HG03521 (cell line): ENCODE data around the gene NLRP1.
A peak's percentile ranks its signal among the peaks of the same experiment; 100 is the strongest.

Source experiments
- ATAC-seq: cut with Tn5 transposase; IDR thresholded peaks from one replicate; pipeline ENCODE4 v1.9.1; 2021; ENCODE audit warnings: mild to moderate bottlenecking, moderate library complexity; ENCODE audit not compliant: unreplicated experiment

NLRP1 gene

DNA sequence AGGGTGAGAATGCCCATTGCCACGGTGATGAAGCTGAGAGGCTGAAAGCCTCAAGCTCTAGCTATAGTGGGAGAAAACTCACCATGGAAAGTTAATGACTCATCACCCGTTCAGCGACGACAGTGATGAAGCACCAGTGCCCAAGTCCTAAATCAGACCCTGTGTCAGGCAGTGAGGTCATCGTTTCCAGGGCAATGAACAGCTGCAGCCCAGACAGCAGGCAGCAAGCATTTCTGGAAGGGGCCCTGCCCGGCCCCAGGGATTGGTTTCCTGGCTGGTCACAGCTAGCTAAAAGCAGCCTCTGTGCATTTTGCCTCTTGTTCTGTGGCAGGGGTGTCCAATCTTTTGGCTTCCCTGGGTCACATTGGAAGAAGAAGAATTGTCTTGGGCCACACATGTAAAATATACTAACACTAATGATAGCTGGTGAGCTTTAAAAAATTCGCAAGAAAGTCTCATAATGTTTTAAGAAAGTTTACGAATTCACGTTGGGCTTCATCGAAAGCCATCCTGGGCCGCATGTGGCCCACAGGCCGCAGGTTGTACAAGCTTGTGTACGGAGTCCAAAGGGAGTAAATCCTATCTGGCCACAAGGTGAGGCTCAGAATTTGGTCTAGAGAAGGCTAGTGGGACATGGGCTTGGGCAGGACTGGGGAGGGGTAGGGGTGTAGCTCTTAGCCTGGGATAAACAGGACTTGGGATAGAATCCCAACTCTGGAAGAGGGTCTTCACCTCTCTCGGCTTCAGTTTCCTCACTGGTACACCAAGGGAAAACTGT is 57.3 kb downstream of the NLRP1 start:
- ATAC-seq, result no peak

GRCh38 chr17:5523249-5523648 is 61.1 kb downstream of the NLRP1 start:
- no peak for ATAC-seq

GRCh38 chr17:5522476-5522875 is 61.8 kb downstream of the NLRP1 start:
- no peak for ATAC-seq

- ATAC-seq, result no peak
Measured at GRCh38 chr17:5516060-5516792, 68.1 kb downstream of the NLRP1 start.

- ATAC-seq, result no peak
Measured at GRCh38 chr17:5514976-5515375, 69.3 kb downstream of the NLRP1 start.

DNA sequence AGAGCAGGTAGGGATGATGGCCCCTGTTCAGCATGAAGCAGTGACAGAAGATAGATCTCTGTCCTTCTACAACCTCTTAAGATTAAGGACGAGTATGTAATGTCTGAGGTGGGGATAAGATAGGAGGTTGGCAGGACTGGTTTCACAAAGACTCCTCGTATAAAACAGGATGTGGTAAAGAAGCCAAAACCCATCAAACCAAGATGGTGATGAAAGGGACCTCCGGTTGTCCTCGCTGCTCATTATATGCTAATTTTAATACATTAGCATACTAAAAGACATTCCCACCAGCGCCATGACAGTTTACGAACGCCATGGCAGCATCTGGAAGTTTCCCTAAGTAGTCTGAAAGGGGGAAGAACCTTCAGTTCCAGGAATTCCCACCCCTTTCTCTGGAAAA is 70.7 kb downstream of the NLRP1 start:
- ATAC-seq, result no peak

DNA sequence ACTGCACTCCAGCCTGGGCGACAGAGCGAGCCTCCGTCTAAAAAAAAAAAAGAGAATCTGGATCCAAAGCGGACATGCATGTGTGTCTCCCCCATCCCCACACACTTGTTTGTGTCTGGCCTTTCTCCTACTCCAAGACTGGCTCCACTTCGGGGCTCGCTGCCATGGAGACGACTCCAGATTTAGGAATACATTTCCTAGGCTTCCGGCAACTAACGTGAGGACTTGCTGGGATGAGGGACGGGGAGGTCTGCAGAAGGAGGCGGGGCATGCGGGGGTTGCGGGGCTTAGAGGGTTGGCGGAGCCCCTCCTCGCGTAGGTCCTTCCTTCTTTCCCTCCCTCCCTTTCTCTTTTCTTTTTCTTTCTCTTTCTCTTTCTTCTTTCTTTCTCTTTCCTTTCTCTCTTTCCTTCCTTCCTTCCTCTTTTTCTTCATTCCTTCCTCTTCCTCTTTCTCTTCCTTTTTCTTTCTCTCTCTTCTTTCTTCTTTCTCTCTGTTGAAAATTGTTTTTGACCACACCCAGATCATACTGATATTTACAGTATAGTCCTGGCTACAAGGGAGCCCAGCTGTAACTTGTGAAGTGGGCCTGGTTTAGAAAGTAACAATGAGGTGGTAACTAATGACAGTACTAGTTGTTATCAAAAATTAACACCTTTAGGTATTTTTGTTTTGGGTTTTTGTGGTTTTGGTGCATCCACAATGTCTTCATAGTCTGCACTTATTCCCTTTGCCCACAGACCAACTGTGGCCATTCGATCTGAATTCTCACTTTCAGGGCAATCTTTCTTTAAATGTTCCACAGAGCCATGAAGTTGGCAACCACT is 72.7 kb downstream of the NLRP1 start:
- ATAC-seq, result no peak

DNA sequence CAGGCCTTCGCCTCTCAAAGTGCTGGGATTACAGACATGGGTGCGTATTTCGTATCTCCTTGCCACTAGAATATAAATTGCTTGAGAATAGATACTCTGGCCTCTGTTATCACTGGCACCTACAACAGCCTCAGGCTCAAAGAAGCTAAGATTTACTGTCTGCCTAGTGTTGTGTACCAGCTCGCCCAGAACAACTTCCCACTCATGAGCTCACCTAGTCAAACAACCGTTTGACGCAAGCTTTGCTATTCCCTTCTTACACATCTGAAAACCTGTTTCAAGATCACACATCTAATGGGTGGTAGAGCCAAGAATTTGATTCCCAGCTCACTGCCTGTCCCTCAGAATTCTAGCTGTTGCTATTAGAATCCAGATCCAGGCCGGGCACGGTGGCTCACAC is 73.5 kb downstream of the NLRP1 start:
- no peak for ATAC-seq

GRCh38 chr17:5509482-5509881 is 74.8 kb downstream of the NLRP1 start:
- ATAC-seq, result no peak

- ATAC-seq, result no peak
Measured at GRCh38 chr17:5508810-5509209, 75.5 kb downstream of the NLRP1 start.

- ATAC-seq, result no peak
Measured at GRCh38 chr17:5506307-5506706, 78.0 kb downstream of the NLRP1 start.

DNA sequence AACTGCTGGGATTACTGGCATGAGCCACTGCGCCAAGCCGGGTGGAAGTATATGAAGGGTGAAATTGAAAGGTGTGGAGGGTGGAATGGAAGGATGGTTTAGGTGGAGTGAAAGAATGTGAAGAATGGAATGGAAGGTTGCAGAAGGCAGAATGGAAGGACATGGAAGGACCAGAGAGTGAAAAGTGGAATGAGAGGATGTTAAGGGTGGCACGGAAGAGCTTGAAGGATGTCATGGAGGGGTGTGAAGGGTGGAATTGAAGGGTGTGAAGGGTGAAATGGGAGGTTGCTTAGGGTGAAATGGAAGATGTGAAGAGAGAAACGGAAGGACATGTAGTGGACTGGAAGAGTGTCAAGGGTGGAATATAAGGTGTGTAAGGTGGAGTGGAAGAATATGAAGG is 81.8 kb downstream of the NLRP1 start:
- ATAC-seq, result no peak

DNA sequence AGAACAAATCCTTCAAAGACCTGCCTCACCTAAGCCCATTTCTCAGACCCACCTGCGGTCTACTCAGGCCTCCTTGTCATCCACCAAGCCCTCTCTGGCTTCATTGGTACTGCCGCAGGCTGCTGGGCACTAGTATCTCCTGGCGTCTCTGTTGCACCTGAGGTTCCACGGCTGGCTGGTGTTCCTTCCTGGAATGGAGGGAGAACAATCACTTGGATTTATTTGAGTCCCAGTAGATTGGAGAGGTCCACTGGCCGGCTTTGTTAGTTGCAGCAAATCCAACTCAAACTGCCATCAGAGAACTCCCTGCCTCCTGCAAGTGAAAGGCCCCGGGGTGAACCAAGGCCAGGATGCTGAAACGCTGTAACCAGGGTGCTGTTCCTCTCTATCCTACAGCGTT is 82.6 kb downstream of the NLRP1 start:
- ATAC-seq, result no peak

GRCh38 chr17:5500589-5501391 is 83.5 kb downstream of the NLRP1 start:
- ATAC-seq, result no peak

DNA sequence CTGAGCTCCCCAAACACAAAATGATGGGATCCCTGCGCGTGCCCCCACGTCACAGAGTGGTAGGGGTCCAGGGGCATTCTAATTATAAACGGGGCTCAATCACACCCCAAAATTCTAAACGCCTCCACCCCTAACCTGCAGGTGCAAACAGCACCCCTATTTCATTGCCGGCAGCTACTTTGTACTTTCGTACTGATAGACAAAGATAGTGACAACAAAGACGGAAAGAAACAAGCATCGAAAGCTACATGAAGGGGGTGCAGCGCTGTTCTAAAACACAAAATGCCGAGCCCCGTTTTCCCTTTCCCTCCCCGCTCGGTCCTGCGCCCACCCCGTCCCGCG is 84.1 kb downstream of the NLRP1 start:
- ATAC-seq, result no peak

DNA sequence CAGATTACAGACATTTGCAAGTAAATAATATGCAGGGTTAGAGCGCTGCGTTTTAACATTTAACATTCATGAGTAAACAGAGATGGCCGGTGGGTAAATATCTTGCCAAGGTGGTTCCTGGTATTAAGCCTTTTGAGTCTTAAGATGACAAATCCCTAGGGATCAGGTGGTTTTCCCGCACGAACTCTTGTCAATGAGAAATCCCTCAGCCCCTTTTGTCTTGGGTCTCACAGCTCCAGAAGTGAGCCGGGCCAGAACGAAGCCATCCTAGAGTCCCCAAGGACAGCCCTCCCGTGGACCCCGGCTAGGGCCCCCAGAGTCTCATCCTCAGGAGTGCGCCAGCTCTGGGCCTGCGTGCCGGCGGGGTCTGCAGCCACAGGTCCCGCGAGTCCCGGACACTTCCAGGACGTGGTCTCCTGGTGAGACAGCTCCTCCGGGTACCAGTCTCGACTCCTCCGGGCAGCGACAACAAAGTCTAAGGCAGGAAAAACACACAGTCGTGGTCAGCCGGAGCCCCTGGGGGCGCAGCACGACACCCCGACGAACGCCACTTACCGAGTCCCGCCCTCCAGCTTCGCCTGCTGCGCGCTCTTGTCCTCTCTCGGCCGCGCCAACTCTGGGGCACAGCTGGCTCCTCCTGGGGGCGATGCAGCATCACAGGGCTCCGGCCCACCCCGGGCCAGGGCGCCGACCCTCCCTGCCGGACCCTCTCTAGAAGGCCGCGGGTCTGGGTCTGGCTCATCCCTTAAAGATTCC is 84.7 kb downstream of the NLRP1 start:
- ATAC-seq, result no peak

GRCh38 chr17:5492970-5493369 is 91.3 kb downstream of the NLRP1 start:
- ATAC-seq, result no peak

DNA sequence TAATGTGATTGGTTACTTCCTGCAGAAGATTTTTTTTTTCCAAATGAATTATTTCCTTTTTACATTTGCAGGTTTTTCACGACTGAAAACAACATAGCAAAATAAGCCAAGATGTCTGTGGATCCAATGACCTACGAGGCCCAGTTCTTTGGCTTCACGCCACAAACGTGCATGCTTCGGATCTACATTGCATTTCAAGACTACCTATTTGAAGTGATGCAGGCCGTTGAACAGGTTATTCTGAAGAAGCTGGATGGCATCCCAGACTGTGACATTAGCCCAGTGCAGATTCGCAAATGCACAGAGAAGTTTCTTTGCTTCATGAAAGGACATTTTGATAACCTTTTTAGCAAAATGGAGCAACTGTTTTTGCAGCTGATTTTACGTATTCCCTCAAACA is 95.6 kb downstream of the NLRP1 start:
- no peak for ATAC-seq

GRCh38 chr17:5486206-5487124 is 97.8 kb downstream of the NLRP1 start, which contains the start of gene MIS12:
Gene MIS12, plus strand, starts transcription at chr17:5486566. Its CDS starts 2,297 bp downstream, at chr17:5488863.
- peak; percentile 88 for ATAC-seq
